ENCODE results near the gene FAM53A.

Gene FAM53A

GRCh38 chr4:1683736-1684505, at the start of gene FAM53A:
TSS of gene FAM53A (minus strand) at chr4:1684313. CDS start at chr4:1668741, 15,572 bp downstream.
- Mint-ChIP-seq H3K36me3 (ENCODE audit: low read depth) (no peaks in the 10 kb centered on the region), H3K4me3 (peak within 1 kb of the TSS; percentile 83 to 93 (median 91)), H3K9me3 (no peaks in the 10 kb centered on the region), H3K27me3 (ENCODE audit: low read depth) (peaks cover 12% of the 10 kb centered on the region), H3K27ac (peak within 1 kb of the TSS; percentile 81 to 92 (median 90)), H3K4me1 (peaks cover 11% of the 10 kb centered on the region)
- TF ChIP-seq CTCF (IDR thresholded peaks at IDR 0.05; ENCODE audit: unreplicated experiment in 3 of 3) = no peak

- H3K27ac Mint-ChIP-seq = no peak overlapping the region
- TF ChIP-seq CTCF (IDR thresholded peaks at IDR 0.05; ENCODE audit: unreplicated experiment in 3 of 3) = no peak
- H3K4me3 Mint-ChIP-seq = no peak overlapping the region
- H3K9me3 Mint-ChIP-seq = no peaks in the 10 kb centered on the region
- H3K36me3 Mint-ChIP-seq (ENCODE audit: low read depth) = peaks cover 62% of the 10 kb centered on the region
- no peaks in the 10 kb centered on the region for H3K27me3 Mint-ChIP-seq (ENCODE audit: low read depth)
- H3K4me1 Mint-ChIP-seq = peaks cover 11% of the 10 kb centered on the region
These were observed 48.8 kb upstream of the FAM53A start for GRCh38 chr4:1732911-1733310.

- H3K27me3 Mint-ChIP-seq (ENCODE audit: low read depth) = no peaks in the 10 kb centered on the region
- no peak overlapping the region for H3K27ac Mint-ChIP-seq
- H3K4me3 Mint-ChIP-seq = no peak overlapping the region
- H3K4me1 Mint-ChIP-seq = peaks cover 15% of the 10 kb centered on the region
- no peaks in the 10 kb centered on the region for H3K9me3 Mint-ChIP-seq
- no peak for TF ChIP-seq CTCF (IDR thresholded peaks at IDR 0.05; ENCODE audit: unreplicated experiment in 3 of 3)
- H3K36me3 Mint-ChIP-seq (ENCODE audit: low read depth) = peaks cover 56% of the 10 kb centered on the region
These were observed 47.1 kb upstream of the FAM53A start for GRCh38 chr4:1731180-1731579.

GRCh38 chr4:1730532-1731135, 46.5 kb upstream of the FAM53A start:
- no peak for TF ChIP-seq CTCF (IDR thresholded peaks at IDR 0.05; ENCODE audit: unreplicated experiment in 3 of 3)
- no peaks in the 10 kb centered on the region for H3K27me3 Mint-ChIP-seq (ENCODE audit: low read depth)
- no peak overlapping the region for H3K27ac Mint-ChIP-seq
- no peaks in the 10 kb centered on the region for H3K9me3 Mint-ChIP-seq
- peaks cover 17% of the 10 kb centered on the region for H3K4me1 Mint-ChIP-seq
- peaks cover 53% of the 10 kb centered on the region for H3K36me3 Mint-ChIP-seq (ENCODE audit: low read depth)
- no peak overlapping the region for H3K4me3 Mint-ChIP-seq

GRCh38 chr4:1728061-1728980, 44.2 kb upstream of the FAM53A start:
- no peak overlapping the region for H3K27ac Mint-ChIP-seq

More at GRCh38 chr4:1728061-1728980, 44.2 kb upstream of the FAM53A start:
- no peaks in the 10 kb centered on the region for H3K27me3 Mint-ChIP-seq (ENCODE audit: low read depth)
- H3K4me1 Mint-ChIP-seq = peaks cover 17% of the 10 kb centered on the region
- H3K36me3 Mint-ChIP-seq (ENCODE audit: low read depth) = peaks cover 50% of the 10 kb centered on the region
- no peak overlapping the region for H3K4me3 Mint-ChIP-seq
- no peaks in the 10 kb centered on the region for H3K9me3 Mint-ChIP-seq
- TF ChIP-seq CTCF (IDR thresholded peaks at IDR 0.05; ENCODE audit: unreplicated experiment in 3 of 3) = no peak
